Inferior parietal cortex (tissue), 1 donor: ENCODE data around the gene SHROOM3.
"Not testable (repeated sequence)": the region's sequence is repeated elsewhere in the genome, so short reads cannot be mapped to it uniquely, and the experiment has no call there.

Source experiments
- DNase-seq: peaks from one replicate; pipeline ENCODE4 v3.0.0-alpha.2; 2016; ENCODE audit errors: extremely low spot score

Gene SHROOM3

DNA sequence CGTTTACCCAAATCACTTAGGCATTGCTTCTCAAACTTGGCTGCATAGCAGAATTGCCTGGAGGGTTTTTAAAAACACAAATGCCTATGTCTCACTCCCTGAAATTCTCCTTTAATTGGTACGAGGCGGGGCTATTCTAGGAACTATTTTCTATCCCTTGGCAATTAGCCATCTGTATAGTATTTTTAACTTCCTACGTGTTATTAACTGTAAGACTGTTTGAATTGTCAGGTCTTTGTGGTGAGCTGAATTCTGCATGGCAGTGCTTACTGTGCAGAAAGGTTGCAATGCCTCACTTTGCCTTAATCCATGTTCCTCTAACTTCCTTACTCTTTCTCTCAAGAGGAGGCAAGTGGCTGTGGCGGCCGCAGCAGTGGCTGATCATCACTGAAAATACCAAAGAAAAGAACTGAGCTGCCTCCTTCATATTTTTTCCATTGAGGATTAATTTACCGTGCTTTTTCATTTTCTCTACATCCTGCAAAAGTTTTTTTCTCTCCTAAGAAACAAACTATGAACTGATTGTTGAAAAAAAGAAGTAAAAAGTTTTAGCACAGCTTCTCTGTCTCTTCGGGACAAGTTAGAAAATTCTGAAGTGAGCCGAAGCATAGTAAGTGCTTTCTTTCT, at the start of gene SHROOM3:
Gene SHROOM3, plus strand, starts transcription at position 329 of the 627 bp plus-strand sequence. CDS start 824 bp downstream, outside the sequence.
- DNase-seq, result no peak

DNA sequence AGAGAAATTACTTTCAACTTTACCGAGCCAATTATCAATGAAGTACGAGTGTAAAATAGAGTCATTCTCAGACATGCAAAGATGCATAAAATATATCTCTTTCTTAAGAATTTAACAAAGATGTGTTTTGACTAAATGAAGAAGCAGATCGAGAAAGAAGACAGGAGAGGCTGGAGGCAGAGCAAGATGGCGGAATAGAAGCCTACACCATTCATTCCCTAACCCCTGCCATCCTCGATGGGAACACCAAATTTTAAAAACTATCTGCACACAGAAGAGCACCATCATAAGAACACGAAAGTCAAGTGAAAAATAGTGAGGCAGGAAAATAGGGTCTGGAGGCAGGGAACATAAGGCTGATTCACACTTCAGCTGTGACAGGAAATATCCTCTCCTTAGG, 49.1 kb upstream of the SHROOM3 start:
- no peak for DNase-seq

DNA sequence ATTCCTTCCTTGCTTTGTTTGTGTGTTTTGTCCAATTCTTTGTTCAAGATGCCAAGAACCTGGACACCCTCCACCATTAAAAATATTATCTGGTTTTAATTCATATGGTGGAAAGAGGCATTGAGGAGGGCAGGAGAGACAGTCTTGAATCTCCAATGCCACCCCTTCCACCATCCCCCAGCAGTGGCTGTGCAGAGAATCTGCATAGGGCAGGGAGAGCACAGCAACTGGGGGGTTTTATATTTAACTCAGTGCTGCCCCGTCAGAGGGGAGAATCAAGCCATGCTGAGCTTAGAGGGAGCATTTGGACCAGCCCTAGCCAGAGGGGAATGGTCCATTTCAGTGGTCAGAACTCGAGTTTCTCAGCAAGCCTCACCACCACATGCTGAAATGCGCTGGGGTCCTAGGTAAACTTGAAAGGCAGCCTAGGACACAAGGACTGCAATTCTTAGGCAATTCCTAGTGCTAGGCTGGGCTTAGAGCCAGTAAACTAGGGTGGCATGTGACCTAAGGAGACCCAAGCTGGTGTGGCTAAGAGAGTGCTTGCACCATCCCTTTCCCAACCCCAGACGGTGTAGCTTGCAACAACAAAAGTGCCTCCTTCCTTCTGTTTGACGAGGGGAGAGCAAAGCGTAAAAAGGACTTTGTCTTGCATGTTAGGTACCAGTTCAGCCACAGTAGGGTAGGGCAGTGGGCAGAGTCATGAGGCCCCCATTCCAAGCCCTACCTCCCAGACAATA, 48.3 kb upstream of the SHROOM3 start:
- no peak for DNase-seq

DNA sequence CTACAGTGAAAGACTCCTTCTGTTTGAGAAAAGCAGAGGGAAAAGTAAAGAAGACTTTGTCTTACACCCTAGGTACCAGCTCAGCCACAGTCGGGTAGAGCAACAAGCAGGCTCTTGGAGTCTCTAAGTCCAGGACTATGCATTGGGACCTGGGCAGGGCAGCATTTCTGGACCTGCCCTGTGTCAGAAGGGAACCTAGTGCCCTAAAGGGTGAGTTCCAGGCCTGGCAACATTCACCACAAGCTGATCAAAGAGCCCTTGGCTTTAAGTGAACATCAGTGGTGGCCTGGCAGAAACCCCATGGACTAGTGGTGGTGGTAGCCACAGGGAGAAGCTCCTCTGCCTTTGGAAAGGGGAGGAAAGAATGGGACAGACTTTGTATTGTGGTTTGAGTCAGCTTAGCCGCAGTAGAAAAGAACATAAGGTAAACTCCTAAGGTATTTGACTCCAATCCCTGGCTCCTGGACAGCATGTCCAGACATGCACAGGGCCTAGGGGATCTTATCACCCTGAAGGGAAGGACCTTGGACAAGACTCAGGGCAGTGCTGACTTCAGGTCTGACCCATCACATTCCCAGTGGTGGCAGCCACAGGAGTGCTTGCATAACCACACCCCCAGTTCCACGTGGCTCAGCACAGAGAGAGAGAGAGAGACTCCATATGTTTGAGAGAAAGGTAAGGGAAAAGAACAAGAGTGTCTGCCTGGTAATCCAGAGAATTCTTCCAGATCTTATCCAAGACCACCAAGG, 46.7 kb upstream of the SHROOM3 start:
- no peak for DNase-seq

DNA sequence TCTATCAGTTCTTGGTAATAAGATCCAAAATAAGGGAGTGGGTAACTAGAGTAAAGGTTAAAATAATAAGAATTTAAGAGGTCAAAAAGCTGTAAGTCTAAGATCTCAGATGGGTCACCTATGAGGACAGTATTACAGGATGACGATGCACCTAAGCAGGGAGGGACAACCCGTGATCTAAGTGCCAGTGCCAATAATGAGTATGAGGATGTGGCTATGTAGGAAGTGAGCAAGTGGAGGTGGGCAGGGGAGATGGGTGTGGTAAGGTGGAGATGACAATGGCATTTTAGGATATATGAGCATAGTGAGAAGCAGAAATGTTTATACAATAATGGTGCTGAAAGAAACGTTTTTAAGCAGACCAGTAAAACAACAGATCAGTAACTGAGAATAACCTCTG, 33.4 kb upstream of the SHROOM3 start:
- DNase-seq, result no peak

DNA sequence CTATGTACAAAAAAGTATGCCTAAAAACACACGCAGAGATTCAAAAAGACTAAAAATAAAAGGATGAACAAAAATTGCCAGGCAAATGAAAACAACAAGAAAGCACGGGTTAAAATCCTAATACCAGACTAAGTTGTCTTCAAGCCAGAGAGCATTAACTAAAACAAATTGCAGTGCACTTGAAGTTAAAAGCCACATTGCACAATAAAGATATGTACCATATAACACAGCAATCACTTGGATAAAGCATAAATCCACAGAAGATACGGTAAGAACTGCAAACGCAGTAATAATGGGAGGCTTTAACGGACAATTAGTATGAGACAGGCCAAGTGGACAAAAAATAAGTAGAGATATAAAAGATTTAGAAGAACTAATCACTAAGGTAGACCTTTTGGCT, 28.9 kb upstream of the SHROOM3 start:
- no peak for DNase-seq

DNA sequence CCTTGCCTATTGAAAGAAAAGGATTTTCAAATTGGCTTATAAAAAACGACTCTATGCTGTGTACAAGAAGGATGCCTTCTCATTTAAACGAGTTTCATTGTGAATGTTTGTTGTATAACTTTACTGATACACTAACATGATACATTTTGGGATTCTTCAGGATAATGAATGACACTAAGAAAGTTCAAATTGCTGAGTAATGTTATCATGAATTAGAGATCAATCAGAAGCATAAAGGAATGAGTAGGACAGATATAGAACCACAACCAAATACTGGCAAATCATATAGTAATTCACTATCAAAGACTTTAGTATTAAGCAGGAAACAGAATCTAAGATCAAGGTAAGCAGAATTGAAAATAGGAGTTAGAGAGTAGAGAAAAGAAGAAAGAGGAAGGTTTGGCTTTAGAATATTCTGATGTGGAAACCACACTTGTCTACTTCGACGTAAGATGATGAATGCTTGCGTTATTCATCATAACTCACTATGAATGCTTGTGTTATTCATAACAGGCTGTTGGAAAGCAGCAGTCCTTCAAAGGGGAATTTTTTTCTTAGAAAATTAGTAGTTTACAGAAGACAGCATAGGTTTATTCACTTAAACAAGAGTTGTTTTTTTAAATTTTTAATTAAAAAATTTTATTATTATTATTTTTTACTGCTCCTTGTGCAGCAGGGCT, 27.4 kb upstream of the SHROOM3 start:
- DNase-seq, result no peak

DNA sequence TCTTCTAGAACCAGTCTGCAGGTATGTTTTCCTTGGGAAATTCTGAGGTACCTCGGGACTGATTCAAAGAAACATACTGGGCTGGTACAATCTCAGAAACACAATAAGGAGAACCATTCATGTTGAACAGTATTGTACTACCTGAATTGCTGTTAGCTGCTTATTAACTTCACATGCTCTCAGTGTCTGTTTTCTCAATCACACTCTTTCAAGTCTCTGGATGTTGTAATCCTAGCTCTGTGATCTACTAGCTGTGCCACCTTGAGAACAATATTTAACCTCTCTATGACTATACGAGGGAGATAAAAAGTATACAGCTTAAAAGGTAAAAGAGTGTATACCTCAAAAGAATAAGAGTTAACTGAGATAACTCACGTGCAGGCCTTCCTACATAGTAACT, 24.4 kb upstream of the SHROOM3 start:
- DNase-seq, result no peak

DNA sequence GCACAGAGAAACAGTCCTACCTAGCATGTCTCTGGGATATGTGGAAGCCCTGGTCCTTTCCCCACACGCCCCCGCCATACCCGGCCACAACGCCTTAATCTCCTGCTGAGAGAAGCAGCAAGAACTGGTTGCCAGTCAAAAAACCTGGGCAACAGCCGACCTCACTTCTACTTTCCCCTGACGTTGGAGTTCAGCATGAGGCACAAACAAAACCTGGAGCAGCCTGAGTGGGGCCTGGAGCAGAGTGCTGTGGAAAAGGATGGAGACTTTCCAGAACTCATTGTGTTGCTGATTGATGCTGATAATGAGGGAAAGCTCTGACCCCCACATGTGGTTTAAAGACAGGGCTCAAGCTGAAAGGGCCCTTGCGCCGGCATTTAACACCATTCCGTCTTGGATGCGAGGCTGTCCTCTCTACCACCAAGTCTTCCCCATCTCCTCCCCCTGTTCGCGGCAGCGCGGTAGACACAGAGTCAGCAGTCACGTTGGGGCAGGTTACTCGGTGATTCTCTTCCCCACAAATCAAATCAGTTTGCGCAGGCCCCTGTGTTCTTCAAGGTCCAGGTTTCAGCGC, 14.8 kb upstream of the SHROOM3 start:
- DNase-seq, result no peak

DNA sequence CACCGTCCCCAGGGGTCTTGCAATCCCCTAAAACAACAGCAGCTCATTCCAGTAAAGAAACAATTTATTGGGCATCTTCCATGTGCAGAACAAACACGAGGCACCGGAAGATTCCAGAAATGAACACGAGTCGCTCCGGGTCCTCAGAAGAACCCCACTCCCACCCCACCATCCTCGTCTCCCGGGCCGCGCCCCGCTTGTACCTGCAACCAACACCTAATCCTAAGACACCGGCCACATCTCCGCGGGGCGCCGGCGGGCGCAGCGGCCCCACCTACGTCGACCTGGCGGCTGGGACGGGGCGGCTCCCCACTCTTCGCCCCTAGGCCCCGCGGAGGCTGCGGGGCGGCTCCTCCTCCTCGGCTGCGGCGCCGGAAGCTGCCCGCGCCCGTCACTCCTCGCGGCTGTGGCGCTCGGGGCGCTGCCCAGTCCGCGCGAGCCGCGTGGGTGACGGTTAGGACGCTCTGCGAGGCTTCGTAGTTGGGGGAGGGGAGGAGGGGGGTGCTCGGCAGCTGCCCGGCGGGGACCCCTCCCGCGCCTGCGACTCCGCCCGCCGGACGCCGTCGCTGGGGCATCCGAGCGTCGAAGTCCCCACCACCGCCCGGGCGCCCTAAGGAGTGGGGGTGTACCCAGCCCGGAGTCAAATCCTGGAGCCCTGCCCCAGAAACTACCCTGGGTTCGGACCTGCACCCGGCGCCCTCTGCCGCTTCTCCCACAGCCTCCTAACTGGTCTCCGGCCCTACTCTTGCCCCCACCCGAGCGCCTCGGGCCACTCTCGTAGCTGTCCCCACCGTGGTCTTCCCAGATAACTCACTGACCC, 14.1 kb upstream of the SHROOM3 start, which contains the start of gene CCDC158:
Gene CCDC158, minus strand, starts transcription at position 380 of the 820 bp plus-strand sequence. CDS start 17,934 bp downstream, outside the sequence.
- DNase-seq, result no peak

DNA sequence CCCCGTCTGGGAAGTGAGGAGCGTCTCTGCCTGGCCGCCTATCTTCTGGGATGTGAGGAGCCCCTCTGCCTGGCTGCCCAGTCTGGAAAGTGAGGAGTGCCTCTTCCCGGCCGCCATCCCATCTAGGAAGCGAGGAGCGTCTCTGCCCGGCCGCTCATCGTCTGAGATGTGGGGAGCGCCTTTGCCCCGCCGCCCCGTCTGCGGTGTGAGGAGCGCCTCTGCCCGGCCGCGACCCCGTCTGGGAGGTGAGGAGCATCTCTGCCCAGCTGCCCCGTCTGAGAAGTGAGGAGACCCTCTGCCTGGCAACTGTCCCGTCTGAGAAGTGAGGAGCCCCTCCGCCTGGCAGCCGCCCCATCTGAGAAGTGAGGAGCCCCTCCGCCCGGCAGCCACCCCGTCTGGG, 11.9 kb upstream of the SHROOM3 start:
- DNase-seq, result not testable (repeated sequence)

DNA sequence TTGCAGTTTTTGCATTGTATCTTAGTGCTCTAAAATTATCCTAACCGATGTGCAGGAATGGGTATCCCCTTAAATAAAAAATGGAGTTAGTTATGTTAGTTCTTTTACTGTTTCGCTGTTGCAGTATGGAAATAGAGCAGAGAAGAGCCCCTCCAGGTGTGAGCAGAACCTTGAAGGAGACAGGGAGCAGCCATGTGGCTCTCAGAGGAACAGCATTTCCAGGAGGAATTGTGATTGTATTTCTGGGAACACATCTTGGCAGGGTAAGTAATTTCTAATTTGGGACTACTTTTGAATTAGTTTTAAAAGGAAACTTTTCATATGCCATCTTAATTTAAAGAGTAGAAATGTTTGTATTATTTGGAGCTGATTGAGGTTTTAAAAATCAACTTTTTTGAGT, 8.8 kb upstream of the SHROOM3 start:
- no peak for DNase-seq

DNA sequence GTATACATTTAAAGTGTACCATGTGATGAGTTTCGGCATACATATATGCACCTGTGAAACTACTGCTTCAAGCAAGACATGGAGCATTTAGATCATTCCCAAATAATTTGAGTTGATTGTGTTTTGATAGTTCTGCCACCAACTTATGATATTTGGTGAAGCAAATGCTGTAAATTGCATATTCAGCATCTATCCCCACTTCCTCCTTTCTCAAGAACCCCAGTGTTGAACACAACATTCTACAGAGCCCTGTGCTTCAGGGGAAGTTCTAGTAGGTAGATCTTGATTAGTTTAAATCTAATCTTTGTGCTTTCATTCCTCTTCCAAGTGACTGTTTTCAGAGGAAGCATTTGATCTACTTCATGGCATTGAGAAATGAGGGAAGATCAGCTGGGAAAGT, 5.4 kb upstream of the SHROOM3 start:
- DNase-seq, result no peak

DNA sequence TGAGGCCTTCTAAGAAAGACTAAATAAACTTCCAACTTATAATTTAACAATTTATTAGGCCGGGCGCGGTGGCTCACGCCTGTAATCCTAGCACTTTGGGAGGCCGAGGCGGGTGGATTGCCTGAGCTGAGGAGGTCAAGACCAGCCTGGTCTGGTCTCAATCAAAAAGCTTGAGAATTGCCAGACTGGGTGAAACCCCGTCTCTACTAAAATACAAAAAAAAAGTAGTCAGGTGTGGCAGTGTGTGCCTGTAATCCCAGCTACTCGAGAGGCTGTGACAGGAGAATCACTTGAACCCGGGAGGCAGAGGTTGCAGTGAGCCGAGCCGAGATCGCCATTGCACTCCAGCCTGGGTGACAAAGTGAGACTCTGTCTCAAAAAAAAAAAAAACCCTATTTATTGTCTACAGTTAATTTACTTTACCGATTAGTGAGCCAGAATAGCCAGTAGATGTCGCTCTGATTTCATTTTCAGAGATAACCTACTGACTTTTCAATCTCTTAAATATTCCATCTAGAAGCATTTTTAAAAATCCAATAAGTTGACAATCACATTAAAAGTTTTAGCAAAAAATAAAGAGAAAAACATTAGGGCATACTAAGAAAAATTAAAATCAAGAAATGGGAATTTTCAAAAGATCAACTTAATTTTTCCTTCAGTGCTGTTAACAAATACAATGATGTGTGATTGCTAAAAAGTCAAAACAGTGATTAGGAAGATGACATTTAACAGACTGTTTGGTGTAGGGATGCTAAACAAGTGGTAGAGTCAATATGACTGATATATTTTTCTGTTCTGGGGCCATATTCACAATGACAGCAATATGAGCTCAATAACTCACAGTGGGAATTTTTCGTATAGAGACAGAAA, 4.3 kb upstream of the SHROOM3 start:
- DNase-seq, result peak; percentile 78

DNA sequence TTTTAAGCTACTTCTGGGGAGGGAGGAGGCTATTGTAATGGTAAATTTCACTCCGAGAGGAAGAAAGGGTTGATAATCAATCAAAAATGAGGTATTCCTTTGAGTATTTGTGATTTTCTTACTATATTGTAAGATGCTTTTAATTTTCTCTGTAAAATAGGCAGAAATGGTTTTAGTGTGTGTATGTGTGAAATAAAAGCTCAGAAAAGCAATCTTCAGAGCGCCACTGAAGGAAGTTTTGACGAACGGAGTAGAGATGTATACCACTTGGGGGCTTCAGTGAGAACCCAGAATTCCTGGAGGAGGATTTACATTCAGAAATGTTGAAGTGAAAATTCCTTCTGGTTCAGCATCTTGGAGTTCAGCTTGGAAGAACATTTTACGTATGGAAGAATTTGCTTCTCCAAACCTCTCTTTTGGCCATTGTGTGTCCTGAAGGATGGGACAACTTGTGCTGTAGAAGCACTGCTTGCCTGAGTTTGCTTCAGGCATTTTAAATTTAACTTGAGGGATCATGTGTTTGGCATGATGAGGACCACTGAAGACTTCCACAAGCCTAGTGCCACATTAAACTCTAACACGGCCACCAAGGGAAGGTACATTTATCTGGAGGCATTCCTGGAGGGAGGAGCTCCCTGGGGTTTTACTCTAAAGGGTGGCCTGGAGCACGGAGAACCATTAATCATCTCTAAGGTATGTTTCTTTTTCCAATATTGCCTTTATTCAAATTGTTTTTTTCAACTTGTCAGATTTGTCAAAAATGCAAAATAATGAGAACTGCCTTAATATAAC, 695 bp downstream of the SHROOM3 start:
- DNase-seq, result no peak

DNA sequence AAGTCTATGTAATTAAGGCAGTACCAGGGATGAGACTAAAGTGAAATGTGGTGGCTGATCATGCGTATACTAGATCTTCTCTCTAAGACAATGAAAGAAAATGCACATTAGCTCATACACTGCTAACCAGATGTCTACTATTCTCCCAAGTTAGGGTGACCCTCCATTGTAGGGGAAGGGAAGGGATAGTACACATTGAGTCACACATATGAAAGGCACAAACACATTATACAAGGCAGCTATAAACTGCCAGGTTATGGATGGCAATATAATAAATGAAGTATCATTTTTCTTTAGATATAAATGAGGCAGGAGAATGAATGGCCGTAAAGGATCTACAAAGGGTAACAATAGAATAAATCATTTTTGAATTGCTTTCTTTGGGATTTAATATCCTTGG, 4.5 kb downstream of the SHROOM3 start:
- DNase-seq, result no peak

DNA sequence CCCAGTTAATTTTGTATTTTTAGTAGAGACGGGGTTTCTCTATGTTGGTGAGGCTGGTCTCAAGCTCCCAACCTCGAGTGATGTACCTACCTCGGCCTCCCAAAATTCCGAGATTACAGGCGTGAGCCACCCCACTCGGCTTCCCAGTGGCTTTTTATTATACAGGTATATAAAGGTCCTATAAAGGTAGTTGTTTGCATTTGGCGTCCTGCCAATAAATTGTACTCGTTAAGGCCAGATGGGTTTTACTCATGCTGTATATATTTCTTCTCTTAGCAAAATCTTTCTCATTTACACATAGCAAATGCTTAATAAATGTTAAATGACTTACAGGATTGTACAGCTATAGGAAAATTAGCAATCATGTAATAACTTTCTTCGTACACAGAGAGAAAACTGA, 6.9 kb downstream of the SHROOM3 start:
- no peak for DNase-seq

DNA sequence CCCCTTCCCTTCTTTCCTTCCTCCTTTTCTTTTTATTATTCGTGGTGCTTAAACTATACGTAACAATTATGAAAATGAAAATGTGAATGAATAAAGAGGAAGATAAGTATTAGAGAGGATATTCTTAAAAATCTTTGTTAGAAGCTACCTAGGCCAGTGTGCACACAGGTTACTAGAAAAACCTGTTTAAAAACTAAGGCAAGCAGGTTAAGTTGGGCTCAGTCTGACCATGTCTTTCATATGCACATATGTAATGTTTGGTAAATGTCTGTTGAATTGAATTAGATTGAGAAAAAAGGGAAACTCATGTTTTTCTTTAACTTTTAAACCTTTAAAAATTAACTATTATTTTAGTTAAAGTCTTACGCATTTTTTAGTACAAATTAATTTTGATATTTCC, 7.8 kb downstream of the SHROOM3 start:
- DNase-seq, result no peak

DNA sequence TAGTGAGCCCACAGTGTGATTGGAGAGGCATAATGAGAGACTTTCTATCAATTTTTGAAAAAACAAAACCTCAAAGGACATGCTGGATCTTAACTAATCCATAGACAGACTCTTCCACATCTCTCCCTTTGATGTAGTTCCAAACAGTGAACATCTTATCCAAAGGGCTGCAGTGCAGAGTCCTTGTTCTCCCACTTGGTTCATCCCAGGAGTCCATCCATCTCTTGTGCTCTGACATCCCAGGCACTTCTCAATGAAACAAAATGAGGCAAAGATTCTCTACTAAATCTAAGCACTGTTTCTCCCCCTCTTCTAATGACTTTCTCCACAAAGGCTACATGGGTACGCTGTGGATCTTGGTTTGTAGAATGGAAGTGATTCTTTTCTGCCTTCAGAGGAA, 8.3 kb downstream of the SHROOM3 start:
- no peak for DNase-seq
